ENCODE measurements around the gene SGCB. TPM values are rescaled to one million over a fixed set of nuclear protein-coding genes. Genes with fewer than 3 reads are reported as not detected.

The SGCB gene
- total RNA-seq, 1 donor from 2014 or later = 8.0 TPM

DNA sequence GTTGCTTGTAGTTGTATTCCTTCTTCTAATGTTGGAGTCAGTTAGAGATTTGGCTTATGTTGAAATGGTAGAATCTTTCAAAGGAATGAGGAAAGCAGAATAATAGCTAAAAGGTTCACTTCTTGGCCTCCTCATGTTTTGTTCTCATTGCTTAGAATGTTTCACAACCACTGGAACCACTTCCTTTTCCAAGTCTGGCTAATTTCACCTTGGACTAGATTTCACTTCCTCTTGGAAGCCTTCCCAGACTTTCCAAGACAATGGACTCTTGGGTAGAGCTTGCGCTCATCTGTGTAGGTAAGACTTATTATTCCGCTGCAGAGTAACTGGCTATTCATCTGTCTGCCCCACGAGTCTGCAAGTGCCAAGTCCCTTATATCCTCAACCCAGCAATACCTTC is 21.3 kb upstream of the SGCB start:
- H3K4me3 ChIP-seq (ENCODE audit: low read depth, low read length) = no peak overlapping the region
- DNase-seq (ENCODE audit: low read depth) = peak; percentile 83
- TF ChIP-seq CTCF (conservative IDR thresholded peaks at IDR 0.05; ENCODE audit: low read depth, low read length) = no peak

DNA sequence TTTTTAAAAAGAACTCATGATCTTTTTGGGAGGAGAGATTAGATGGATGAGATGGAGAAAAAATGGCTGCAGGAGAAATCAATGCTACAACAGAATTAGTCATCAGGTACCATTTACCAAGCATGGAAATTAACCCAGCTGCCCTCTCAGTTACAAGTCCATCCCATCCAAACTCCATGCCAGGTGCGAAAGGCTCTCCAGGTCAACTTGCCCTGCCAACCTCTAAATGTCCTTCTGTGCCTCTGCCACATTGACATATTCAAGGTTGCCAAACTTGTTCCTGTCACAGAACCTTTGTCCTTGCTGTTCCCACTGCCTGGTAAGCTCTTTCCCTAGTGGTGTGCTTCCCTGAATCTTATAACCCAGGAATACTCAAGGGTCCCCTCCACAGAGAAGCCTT is 20.2 kb upstream of the SGCB start:
- no peak for DNase-seq (ENCODE audit: low read depth)
- H3K4me3 ChIP-seq (ENCODE audit: low read depth, low read length) = no peak overlapping the region
- TF ChIP-seq CTCF (conservative IDR thresholded peaks at IDR 0.05; ENCODE audit: low read depth, low read length) = no peak

DNA sequence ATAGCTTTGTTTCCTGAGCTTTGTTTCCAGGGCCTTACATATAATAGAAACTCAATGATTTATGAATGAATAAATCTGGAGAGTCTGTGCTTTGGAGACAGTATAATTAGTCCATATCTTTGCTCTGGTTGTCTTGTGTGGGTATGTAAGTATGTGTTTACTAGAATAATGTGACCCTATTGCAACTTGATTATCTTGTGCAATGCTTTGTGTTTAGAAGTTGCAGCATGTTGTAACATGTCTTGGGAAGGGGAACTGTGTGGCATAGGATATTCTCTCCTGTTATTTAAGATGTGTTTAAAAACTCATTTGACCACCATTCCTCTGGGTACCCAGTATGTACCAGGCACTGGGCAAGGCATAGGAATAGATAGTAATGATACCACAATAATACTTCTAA is 19.1 kb upstream of the SGCB start:
- DNase-seq (ENCODE audit: low read depth) = no peak
- no peak for TF ChIP-seq CTCF (conservative IDR thresholded peaks at IDR 0.05; ENCODE audit: low read depth, low read length)
- H3K4me3 ChIP-seq (ENCODE audit: low read depth, low read length) = no peak overlapping the region

DNA sequence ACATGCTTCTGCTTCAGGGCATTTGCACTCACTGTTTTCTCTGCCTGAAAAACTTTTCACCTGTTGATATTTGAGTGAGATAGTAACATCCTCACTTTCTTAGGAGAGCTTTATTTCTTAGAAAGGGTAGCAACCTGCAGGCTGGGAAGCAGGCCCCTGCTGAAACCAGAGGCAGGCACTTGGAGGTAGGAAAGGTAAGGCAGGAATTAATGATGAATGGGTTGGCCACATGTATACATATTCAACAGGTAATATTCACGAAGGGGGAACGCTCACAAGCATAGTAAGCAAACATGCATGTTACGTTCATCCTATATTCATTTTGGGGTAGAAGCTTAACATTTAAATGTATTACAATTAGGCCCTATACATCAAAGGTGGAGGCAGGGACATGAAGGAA is 16.2 kb upstream of the SGCB start:
- DNase-seq (ENCODE audit: low read depth) = no peak
- TF ChIP-seq CTCF (conservative IDR thresholded peaks at IDR 0.05; ENCODE audit: low read depth, low read length) = no peak
- no peak overlapping the region for H3K4me3 ChIP-seq (ENCODE audit: low read depth, low read length)

DNA sequence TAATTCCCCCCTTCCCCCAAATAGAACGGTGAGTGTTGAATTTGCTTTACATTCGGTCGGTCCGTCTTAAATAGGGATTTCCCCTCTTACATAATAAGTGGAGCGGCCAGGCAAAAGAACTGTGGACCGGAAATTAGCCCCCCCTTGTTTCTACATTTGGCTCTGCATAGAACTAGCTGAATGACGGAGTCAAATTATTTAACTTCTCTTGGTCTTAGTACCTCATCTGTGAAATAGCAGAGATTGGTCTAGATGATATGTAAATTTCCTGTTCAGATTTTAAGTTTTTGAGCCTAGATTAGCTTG is 14.3 kb upstream of the SGCB start:
- H3K4me3 ChIP-seq (ENCODE audit: low read depth, low read length) = peak overlapping the region; percentile 85
- no peak for DNase-seq (ENCODE audit: low read depth)
- no peak for TF ChIP-seq CTCF (conservative IDR thresholded peaks at IDR 0.05; ENCODE audit: low read depth, low read length)

GRCh38 chr4:52051615-52052474 is 13.7 kb upstream of the SGCB start:
- H3K4me3 ChIP-seq (ENCODE audit: low read depth, low read length) = peak overlapping the region; percentile 85
- TF ChIP-seq CTCF (conservative IDR thresholded peaks at IDR 0.05; ENCODE audit: low read depth, low read length) = no peak
- peak; percentile 48 for DNase-seq (ENCODE audit: low read depth)

DNA sequence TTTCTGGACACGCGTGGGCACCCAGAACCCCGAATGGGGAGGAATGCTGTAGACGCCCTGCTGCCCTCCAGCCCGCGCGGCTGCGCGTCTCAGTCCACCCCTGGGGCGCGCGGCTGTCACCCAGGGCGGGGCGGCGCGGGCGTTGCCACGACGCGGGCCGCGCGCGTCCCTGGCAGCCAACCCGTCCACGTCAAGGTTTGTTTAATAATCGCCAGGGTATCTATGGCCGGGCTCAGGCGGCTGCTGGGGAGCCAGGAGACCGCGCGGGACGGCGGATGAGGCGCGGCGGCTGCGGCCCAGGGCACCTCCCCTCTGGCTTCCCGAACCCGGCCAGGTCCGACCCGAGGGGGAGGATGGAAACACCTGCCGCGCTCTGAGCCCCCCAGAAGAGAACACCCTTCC is 13.1 kb upstream of the SGCB start, which contains the start of gene SPATA18:
Gene SPATA18, plus strand, starts transcription at position 92 of the 402 bp plus-strand sequence. CDS start 401 bp downstream, outside the sequence.
- peak within 1 kb of the TSS; percentile 85 for H3K4me3 ChIP-seq (ENCODE audit: low read depth, low read length)
- DNase-seq (ENCODE audit: low read depth) = no peak
- no peak for TF ChIP-seq CTCF (conservative IDR thresholded peaks at IDR 0.05; ENCODE audit: low read depth, low read length)

Data from epithelial cell of proximal tubule (primary cell).